GM19025 (cell line): ENCODE results near the gene KRTCAP2.
A peak's percentile ranks its signal among the peaks of the same experiment; 100 is the strongest.
"Not testable (repeated sequence)": the region's sequence is repeated elsewhere in the genome, so short reads cannot be mapped to it uniquely, and the experiment has no call there.

Experiments used
- ATAC-seq: cut with Tn5 transposase; IDR thresholded peaks from one replicate; pipeline ENCODE4 v1.9.1; 2021; ENCODE audit warnings: mild to moderate bottlenecking, low read depth, moderate library complexity; ENCODE audit not compliant: unreplicated experiment

The KRTCAP2 gene

DNA sequence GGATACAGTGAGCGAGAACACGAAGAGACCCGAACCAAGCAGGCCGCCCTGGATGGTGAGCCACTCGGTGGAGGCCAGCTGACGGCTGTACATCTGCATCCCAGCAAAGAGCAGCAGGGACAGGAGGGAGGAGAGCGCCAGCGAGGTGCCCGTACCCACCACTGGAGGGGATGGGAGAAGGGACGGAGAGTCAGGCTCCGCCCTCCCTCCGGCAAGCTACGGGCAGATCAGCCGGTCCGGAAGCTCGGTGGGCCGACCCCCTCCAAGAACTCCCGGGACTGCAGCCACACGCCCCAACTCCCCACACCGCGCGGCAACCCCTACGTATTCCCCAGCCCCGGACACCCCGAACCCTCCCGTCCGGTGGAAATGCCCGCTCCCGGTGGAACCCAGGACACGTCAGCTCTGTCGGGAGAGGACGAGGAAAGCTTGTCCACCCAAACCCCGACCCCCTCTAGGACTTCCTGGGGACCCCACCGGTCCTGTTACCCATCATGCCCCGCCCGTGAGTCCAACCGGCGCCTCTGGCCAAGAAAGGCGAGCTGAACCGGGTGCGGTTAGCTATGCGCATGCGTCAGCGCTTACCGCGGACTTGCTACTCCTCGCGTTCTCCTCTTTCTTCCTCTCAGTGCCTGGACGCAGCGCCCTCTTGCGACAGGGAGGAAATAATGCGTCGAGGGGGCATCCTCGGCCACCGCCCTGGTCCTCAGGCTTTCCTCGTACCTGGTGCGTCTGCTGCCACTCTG is at the start of gene KRTCAP2:
Gene KRTCAP2, minus strand, starts transcription at position 573 of the 746 bp plus-strand sequence. Its CDS starts 80 bp downstream, at position 493.
- peak; percentile 67 for ATAC-seq

DNA sequence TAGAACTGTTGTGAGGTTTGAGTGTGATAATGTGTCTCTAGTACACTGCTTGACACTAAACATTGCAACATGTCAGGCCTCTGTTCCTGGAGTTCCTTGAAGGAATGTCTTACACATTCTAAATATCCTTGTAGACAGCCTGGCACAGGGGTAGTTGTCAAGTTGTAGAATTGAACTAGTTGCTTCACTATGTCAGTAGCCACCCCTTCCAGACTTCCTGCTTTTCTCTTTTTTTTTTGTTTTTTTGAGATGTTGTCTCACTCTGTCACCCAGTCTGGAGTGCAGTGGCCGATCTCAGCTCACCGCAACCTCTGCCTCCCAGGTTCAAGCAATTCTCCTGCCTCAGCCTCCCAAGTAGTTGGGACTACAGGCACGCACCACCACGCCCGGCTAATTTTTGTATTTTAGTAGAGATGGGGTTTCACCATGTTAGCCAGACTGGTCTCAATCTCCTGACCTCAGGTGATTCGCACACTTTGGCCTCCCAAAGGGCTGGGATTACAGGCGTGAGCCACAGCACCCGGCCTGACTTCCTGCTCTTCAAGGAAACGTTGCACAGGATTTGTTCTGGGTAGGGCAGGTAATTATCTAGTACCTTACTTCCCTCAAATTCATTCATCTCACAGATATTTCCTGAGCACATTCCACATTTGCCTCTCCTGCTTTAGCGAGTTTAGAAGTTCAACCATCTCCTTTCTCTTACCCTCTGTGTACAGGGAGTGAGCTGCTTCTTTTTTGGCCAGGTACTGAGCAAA is 47.3 kb upstream of the KRTCAP2 start:
- ATAC-seq: not testable (repeated sequence)

GRCh38 chr1:155219592-155220031 is 46.5 kb upstream of the KRTCAP2 start:
- no peak for ATAC-seq

- no peak for ATAC-seq
These were observed 45.9 kb upstream of the KRTCAP2 start for GRCh38 chr1:155218854-155219591.

GRCh38 chr1:155214702-155215101 is 41.6 kb upstream of the KRTCAP2 start:
- not testable (repeated sequence) for ATAC-seq

DNA sequence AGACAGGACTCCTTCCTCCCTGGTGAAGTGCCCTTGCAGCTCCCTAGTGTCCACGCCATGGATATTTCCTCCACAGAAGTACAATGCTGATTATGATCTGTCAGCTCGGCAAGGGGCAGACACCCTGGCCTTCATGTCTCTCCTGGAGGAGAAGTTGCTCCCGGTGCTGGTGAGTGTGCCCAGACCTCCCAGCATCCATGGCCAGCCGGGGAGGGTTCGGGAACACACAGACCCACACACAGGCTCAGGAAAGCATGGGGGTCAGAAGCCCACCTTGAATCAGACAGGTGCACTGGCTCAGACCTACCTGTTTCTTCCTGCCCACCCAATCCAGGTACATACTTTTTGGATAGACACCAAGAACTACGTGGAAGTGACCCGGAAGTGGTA is 38.9 kb upstream of the KRTCAP2 start:
- not testable (repeated sequence) for ATAC-seq

DNA sequence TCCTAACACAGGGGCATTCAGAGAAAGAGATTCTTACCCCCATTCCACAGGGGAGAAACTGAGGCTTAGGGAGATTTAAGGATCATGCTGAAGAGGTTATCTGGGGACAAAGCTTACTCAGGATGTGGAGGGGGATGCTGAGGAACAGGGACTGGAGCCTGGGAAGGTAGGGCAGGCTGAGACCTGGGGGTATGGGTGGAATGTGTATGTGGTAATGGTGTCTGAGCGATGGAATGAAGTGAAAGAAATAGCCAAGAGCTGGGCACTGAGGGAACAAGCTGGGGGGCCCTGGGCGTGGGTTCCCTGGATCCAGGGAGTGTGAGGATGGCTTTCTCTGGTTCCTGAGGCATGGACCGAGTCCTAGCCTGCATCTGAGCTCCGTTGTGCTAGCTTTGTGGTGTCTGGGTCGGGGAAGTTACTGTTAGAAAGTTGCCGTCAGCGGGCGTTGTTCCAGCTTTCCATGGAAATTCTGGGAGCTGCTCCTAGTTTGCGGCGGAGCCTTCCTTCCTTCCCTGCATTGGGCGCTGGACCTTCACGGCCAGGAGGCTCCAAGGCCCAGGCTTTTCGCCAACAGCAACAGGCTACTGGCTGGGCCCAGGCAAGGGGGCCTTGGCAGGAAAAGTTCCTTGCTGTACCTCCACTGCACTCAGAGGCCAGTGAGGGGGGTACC is 38.4 kb upstream of the KRTCAP2 start:
- not testable (repeated sequence) for ATAC-seq

- no peak for ATAC-seq
These were observed 37.4 kb upstream of the KRTCAP2 start for GRCh38 chr1:155210314-155211104.

GRCh38 chr1:155209312-155209721 is 36.2 kb upstream of the KRTCAP2 start:
- no peak for ATAC-seq

- peak; percentile 72 for ATAC-seq
These were observed 35.6 kb upstream of the KRTCAP2 start, which contains the start of gene MTX1 for GRCh38 chr1:155208541-155209311. MTX1 (plus strand) TSS chr1:155208695; CDS start chr1:155208805, 110 bp downstream.

GRCh38 chr1:155207806-155208540 is 34.9 kb upstream of the KRTCAP2 start, which contains the start of gene THBS3:
THBS3 (minus strand) TSS chr1:155207897; CDS start chr1:155207876, 21 bp downstream.
- no peak for ATAC-seq

GRCh38 chr1:155206891-155207805 is 34.0 kb upstream of the KRTCAP2 start:
- no peak for ATAC-seq

- ATAC-seq: no peak
These were observed 33.0 kb upstream of the KRTCAP2 start for GRCh38 chr1:155205969-155206593.

GRCh38 chr1:155205035-155205434 is 31.9 kb upstream of the KRTCAP2 start:
- ATAC-seq: no peak

GRCh38 chr1:155202731-155203515 is 29.8 kb upstream of the KRTCAP2 start:
- no peak for ATAC-seq

DNA sequence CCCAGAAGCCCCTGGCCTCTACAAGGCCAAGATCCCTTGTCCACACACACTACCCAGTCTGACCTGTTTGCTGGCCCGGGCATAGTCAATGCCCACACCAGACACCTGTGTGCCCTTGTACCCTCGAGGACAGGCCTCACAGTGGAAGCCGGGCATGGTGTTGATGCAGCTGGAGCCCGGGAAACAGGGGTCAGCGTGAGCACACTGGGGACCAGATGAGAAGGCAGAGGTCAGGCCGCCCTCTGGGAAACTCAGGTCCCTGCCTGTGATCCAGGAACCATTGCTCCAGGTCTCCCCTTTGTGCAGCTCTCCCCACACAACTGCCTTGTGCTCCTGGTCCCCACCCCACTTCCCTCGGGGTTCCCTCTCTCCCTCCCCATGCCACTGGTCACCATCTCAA is 29.1 kb upstream of the KRTCAP2 start:
- no peak for ATAC-seq
